HUES48 (cell line): Measurements from ENCODE around the gene TAT.
"Not testable (repeated sequence)": the region's sequence is repeated elsewhere in the genome, so short reads cannot be mapped to it uniquely, and the experiment has no call there.

Experiments
- H3K27ac ChIP-seq: one replicate; pipeline ENCODE4 v1.7.0; 2013; ENCODE audit warnings: low read depth, low read length, inconsistent platforms
- H3K27me3 ChIP-seq: 2 replicates; pipeline ENCODE4 v1.6.1; 2013; ENCODE audit warnings: mild to moderate bottlenecking, low read length; ENCODE audit not compliant: control insufficient read depth, insufficient read depth
- H3K36me3 ChIP-seq: 2 replicates; pipeline ENCODE4 v1.6.1; 2013; ENCODE audit warnings: low read length; ENCODE audit not compliant: control insufficient read depth, insufficient read depth
- H3K4me1 ChIP-seq: 2 replicates; pipeline ENCODE4 v1.6.1; 2013; ENCODE audit warnings: mild to moderate bottlenecking, low read length; ENCODE audit not compliant: control insufficient read depth, insufficient read depth
- H3K4me3 ChIP-seq: 2 replicates; pipeline ENCODE4 v1.5.1; 2013; ENCODE audit warnings: mild to moderate bottlenecking, low read depth, low read length
- H3K9ac ChIP-seq: 2 replicates; pipeline ENCODE4 v1.6.1; 2013; ENCODE audit warnings: mild to moderate bottlenecking, low read depth, low read length, moderate library complexity
- H3K9me3 ChIP-seq: 2 replicates; pipeline ENCODE4 v1.6.1; 2013; ENCODE audit warnings: low read length; ENCODE audit not compliant: control insufficient read depth, insufficient read depth

TAT gene

DNA sequence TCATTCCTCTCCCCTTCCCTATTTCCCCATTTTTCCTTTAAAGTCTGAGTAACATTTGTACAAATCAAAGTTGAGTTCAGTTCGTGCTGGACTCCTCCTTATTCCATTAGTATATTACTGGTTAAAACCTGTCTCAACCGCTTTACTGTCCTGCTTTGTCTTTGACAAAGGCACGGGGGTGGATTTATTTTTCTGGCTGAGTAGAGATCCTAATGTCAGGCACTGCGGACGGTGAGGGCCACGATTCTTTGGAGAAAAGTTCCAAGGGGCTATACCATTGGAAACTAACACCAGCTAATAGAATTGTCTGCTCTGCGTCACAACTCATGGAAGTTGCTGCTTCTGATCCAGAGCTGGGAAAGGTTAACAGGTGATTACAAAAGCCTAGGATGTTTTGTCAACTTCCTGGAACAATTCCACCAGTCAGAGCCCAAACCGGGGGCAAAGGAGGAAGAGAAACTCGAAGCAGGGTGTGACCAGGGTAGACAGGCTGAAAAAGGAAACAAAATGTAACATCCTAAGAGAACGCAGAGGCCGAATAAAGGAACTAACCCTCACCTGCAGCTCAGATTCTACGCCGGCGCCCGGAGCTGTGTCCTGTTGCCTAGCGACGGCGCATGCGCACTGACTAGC is 12.4 kb downstream of the TAT start:
- peak overlapping the region; percentile 89 for H3K4me3 ChIP-seq
- peak overlapping the region; percentile 73 for H3K27ac ChIP-seq
- 0 out of 2 replicates have a peak, but pooled peaks cover 3% of the 10 kb centered on the region for H3K4me1 ChIP-seq
- H3K36me3 ChIP-seq = no peaks in the 10 kb centered on the region
- H3K9me3 ChIP-seq = peaks cover 3% of the 10 kb centered on the region
- no peaks in the 10 kb centered on the region for H3K27me3 ChIP-seq
- H3K9ac ChIP-seq = peak overlapping the region; percentile 69

DNA sequence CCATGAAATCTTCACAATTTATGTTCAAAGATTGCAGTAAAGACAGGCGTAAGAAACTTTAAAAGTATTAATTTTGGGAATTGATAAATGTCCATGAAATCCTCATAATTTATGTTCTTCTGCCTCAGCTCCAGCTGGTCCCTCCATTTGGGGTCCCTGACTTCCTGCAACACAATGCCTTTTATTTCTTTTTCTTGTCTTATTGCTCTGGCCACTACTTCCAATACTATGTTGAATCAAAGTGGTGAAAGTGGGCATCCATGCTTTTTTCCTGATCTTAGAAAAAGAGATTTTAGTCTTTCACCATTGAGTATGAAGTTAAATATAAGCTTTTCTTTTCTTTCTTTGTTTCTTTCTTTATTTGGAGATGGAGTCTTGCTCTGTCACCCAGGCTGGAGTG is 14.3 kb downstream of the TAT start:
- H3K27ac ChIP-seq = no peak overlapping the region
- H3K9me3 ChIP-seq = peaks cover 3% of the 10 kb centered on the region
- H3K4me3 ChIP-seq = no peak overlapping the region
- H3K27me3 ChIP-seq = no peaks in the 10 kb centered on the region
- 0 out of 2 replicates have a peak, but pooled peaks cover 3% of the 10 kb centered on the region for H3K4me1 ChIP-seq
- no peaks in the 10 kb centered on the region for H3K36me3 ChIP-seq
- H3K9ac ChIP-seq = no peak overlapping the region

DNA sequence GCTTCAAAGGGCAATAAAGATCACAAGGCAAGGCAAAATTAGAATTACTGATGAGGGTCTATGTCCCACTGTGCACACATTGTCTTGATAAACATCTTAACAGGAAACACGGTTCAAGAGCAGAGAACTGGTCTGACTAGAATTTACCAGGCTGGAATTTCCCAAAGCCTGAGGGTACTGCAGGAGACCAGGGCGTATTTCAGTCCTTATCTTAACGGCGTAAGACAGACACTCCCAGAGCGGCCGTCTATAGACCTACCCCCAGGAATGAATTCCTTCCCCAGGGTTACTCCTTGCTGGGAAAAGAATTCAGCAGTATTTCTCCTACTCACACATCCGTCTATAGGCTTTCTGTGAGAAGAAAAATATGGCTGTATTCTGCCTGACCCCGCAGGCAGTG is 15.0 kb downstream of the TAT start:
- H3K9ac ChIP-seq = not testable (repeated sequence)

DNA sequence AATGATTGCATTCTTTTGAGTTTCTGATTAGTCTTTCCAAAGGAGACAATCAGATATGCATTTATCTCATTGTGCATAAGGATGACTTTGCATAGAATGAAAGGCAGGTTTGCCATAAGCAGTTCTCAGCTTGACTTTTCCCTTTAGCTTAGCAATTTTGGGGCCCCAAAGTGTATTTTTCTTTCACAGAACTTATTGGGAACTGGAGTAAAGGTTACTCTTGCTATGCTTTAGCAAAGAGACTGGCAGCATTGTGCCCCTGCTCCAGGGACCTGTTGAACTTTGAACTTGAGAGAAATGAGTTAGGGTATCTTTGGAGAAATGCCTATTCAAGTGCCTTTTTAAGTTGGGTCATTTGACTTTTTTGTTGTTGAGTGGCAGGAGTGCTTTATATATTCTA is 17.0 kb downstream of the TAT start:
- Histone ChIP-seq H3K4me1 (0 out of 2 replicates have a peak, but pooled peaks cover 3% of the 10 kb centered on the region), H3K9ac (no peak overlapping the region), H3K27ac (no peak overlapping the region)

More for the DNA sequence above, 15.0 kb downstream of the TAT start:
- H3K4me3 ChIP-seq, H3K27me3 ChIP-seq, H3K36me3 ChIP-seq, H3K4me1 ChIP-seq, H3K27ac ChIP-seq, H3K9me3 ChIP-seq: not testable (repeated sequence)

DNA sequence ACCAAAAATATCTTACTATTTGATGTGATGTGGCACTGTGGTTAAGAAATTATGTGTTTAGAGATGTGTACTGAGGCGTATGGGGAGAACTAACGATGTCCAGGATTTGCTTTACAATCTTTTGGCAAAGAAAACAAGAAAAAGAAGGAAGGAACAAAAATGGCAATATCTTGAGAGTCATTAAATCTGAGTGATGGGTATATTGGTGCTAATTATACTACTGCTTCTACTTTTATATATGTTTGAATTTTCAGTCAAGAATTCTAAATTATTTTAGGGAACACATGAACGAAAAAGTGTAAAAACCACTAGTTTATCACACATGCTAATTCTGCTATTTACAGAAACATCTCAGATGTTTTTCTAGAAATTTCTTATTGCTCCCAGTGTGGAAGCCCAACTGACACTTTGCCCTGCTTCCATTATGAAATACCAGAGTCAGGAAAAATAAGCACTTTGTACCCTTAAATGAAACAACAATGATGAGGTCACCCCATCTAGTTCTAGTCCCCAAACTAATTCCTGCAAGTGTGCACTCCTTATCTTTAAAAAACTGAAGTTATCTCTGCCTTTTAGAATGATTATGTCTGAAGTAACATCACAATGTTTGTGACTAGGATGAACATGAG is 18.8 kb downstream of the TAT start:
- H3K36me3 ChIP-seq = no peaks in the 10 kb centered on the region
- H3K27ac ChIP-seq = no peak overlapping the region
- H3K4me3 ChIP-seq = no peak overlapping the region
- H3K9me3 ChIP-seq = peaks cover 3% of the 10 kb centered on the region
- H3K9ac ChIP-seq = no peak overlapping the region
- no peaks in the 10 kb centered on the region for H3K4me1 ChIP-seq
- H3K27me3 ChIP-seq = no peaks in the 10 kb centered on the region

More for the DNA sequence above, 17.0 kb downstream of the TAT start:
- no peak overlapping the region for H3K4me3 ChIP-seq
- H3K27me3 ChIP-seq = no peaks in the 10 kb centered on the region
- H3K36me3 ChIP-seq = no peaks in the 10 kb centered on the region
- H3K9me3 ChIP-seq = peaks cover 3% of the 10 kb centered on the region

DNA sequence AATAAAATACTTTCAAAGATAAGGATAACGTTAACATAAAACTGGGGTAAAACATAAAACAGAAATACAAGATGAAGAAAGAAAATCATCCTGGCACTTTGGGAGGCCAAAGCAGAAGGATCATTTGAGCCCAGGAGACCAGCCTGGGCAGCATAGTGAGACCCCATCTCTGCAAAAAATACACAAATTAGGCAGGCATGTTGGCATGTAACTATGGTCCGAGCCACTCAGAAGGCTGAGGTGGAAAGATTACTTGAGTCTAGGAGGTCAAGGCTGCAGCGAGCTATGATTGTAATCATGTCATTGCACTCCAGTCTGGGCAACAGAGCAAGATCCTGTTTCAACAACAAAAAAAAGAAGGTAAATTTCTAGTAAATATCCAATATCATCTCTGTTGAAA is 19.6 kb downstream of the TAT start:
- Histone ChIP-seq H3K27me3 (no peaks in the 10 kb centered on the region), H3K4me3 (no peak overlapping the region), H3K4me1 (no peaks in the 10 kb centered on the region), H3K9me3 (peaks cover 3% of the 10 kb centered on the region), H3K27ac (no peak overlapping the region), H3K9ac (no peak overlapping the region), H3K36me3 (no peaks in the 10 kb centered on the region)

DNA sequence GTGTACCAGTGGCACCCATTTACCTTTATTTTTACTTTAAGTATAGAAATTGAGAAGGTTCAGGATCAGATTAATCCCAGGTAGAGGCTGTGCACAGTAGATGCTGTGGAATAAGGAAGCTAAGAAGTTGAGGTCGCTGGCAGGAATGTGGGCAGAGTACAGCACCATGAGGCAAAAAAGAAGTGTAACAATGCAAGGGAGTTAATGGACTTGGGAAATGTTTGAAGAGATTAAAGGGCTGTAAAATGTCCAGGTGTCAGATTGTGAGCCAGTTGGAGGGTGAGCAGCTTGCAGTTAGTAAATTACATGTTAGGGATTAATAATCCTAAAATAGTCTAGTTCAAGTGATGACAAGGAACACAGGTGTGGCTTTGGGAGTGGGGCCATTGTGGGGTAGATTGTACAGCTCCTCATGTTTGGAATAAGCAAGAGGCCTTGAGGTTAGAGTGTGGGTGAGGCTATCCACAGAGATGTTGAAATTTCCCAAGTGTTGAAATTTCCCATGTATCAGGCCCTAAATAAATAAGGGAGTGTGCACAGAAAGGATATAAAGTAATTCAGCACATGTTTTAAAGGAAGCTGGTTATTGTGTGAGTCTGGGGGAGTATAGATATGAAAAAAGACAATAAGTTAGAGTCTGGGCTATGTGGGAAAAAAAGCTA is 21.5 kb downstream of the TAT start:
- H3K27ac ChIP-seq = no peak overlapping the region
- no peak overlapping the region for H3K4me3 ChIP-seq
- H3K27me3 ChIP-seq = no peaks in the 10 kb centered on the region
- no peaks in the 10 kb centered on the region for H3K4me1 ChIP-seq
- H3K36me3 ChIP-seq = no peaks in the 10 kb centered on the region
- no peak overlapping the region for H3K9ac ChIP-seq
- no peaks in the 10 kb centered on the region for H3K9me3 ChIP-seq

DNA sequence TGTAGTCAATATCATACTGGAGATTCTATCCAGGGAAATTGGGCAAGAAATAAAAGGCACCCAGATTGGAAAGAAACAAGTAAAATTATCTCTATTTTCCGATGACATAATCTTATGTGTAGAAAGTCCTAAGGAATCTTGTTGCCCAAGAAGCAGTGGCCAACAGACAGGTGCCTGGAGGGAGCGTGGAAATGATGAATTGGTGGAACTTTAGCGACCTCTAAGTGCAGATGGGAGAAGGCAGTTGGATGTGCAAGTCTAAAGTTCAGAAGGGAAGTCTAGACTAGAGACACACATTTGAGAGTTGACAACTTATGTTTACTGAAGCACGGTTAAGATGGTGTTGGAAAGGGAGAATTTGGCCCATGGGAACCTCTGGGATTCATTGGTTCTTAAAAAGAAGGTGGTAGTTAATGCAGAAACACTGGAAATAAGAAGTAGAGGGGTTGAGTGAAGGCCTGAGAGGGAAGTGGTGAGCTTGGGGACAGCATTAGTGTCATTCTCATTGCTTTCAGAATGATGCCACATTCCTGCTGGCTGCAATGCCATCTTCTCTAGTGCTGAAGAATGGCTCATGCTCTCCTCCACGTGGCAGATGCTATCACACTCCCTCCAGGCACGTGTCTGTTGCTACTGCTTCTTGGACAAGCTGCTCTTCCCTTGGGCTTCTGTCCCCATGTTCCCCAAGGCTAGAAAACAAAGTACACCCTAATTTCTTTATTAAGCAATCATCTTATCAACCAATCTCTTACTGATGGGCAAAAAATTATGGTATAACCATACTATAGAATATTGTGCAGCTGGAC is 24.0 kb downstream of the TAT start:
- Histone ChIP-seq H3K9me3 (no peaks in the 10 kb centered on the region), H3K36me3 (no peaks in the 10 kb centered on the region), H3K27me3 (no peaks in the 10 kb centered on the region), H3K9ac (no peak overlapping the region), H3K4me1 (no peaks in the 10 kb centered on the region), H3K4me3 (no peak overlapping the region), H3K27ac (no peak overlapping the region)

DNA sequence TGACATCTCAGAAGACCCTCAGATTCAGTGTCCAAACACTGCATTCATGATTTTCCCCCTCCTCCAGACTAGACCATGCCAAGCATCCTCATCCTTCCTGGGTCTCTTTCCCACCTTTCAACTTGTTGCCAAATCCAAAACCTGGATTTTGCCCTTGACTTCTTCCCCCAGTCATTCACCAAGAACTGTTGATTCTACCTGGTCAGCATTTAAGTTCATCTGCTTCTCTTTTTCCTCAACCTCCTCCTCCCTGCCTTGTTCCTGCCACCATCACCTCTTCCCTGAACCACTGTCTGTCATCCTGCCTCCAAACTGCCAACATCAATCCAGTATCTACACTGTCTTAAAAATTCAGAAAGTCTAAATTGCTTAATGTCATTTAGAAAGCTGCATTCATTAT is 29.7 kb downstream of the TAT start:
- Histone ChIP-seq H3K36me3 (no peaks in the 10 kb centered on the region), H3K27me3 (no peaks in the 10 kb centered on the region), H3K9me3 (no peaks in the 10 kb centered on the region), H3K9ac (no peak overlapping the region), H3K4me3 (no peak overlapping the region), H3K4me1 (no peaks in the 10 kb centered on the region), H3K27ac (no peak overlapping the region)

DNA sequence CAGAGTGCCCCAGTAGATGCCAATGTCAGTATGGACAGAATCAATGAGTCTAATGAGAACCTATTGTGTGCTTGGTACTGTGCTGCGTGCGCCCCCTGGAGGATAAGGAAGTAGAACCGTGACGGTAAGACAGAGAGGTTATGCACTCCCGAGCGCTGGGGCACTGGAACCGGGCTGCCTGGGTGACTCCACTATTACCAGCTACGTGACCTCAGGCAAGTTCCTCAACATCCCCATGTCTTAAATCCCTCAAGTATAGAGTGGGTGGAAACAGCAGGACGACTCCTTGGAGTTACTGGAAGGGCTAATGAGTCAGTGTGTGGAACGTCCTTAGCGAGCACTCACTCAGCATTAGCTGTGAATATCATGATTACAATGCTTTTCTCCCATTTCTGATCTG is 34.5 kb downstream of the TAT start:
- H3K9me3 ChIP-seq = no peaks in the 10 kb centered on the region
- no peak overlapping the region for H3K4me3 ChIP-seq
- H3K9ac ChIP-seq = no peak overlapping the region

More for the DNA sequence above, 34.5 kb downstream of the TAT start:
- H3K36me3 ChIP-seq = peaks cover 4% of the 10 kb centered on the region; the same call in 1 of the 2 replicates
- H3K27ac ChIP-seq = no peak overlapping the region
- H3K4me1 ChIP-seq = no peaks in the 10 kb centered on the region
- H3K27me3 ChIP-seq = no peaks in the 10 kb centered on the region
